ENCODE data around the gene GAL3ST3. TPM values are rescaled to one million over a fixed set of nuclear protein-coding genes. Genes with fewer than 3 reads are reported as not detected.

GAL3ST3 gene
- total RNA-seq, 2 experiments from 2014 or later, result not detected

GRCh38 chr11:66055021-66055420, 6.1 kb upstream of the GAL3ST3 start:
- CTCF ChIA-PET, result interaction anchor here (1.3 to 6.2 kb wide), 4 partner anchors 10 to 33 kb away, joined by 4 to 81 read pairs (median 14); partner anchors contain the start of gene PACS1

DNA sequence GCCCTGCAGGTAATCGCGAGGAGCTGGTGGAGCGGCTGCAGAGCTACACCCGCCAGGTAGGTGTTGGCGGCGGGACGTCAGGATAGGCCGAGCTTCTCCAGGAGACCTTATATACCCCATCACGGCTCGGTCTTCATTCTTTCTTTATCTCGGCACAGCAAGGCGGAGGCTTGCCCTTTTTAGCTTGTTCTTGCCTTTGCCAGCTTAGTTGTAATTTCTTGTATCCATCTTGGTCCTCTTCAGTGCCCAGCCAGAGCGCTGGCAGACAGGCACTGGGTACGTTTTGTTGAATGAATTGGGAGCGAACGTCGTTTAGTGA, 3.7 kb upstream of the GAL3ST3 start:
- Mint-ChIP-seq H3K27ac (peak overlapping the region; percentile 99), H3K9me3 (ENCODE audit: insufficient read depth) (no peaks in the 10 kb centered on the region), H3K4me3 (peak overlapping the region; percentile 100), H3K36me3 (ENCODE audit: low read depth) (peaks cover 43% of the 10 kb centered on the region), H3K4me1 (ENCODE audit: low read depth) (peaks cover 37% of the 10 kb centered on the region), H3K27me3 (ENCODE audit: low read depth) (peaks cover 11% of the 10 kb centered on the region)
- DNase-seq (no peak), ATAC-seq (no peak)
- CTCF ChIA-PET, result interaction anchor here (1.1 to 6.2 kb wide), 9 partner anchors 8 to 83 kb away, joined by 3 to 81 read pairs (median 5); partner anchors contain the start of gene PACS1
- POLR2A ChIA-PET, result interaction anchor here (0.9 to 2.8 kb wide), 16 partner anchors 10 to 236 kb away, joined by 3 to 26 read pairs (median 3); partner anchors contain the start of genes BANF1, CST6, EIF1AD and MUS81

More at GRCh38 chr11:66055021-66055420, 6.1 kb upstream of the GAL3ST3 start:
- DNase-seq, result no peak
- Mint-ChIP-seq H3K27me3 (ENCODE audit: low read depth) (no peaks in the 10 kb centered on the region), H3K36me3 (ENCODE audit: low read depth) (peaks cover 65% of the 10 kb centered on the region), H3K4me3 (no peak overlapping the region), H3K27ac (no peak overlapping the region), H3K4me1 (ENCODE audit: low read depth) (peaks cover 32% of the 10 kb centered on the region), H3K9me3 (ENCODE audit: insufficient read depth) (no peaks in the 10 kb centered on the region)
- ATAC-seq, result no peak
- POLR2A ChIA-PET, result interaction anchor here (1.4 to 3.4 kb wide), 2 partner anchors 13 to 52 kb away, joined by 3 to 17 read pairs; partner anchors contain the start of genes BANF1 and PACS1

- DNase-seq, result peak; percentile 98
- peaks cover 37% of the 10 kb centered on the region for H3K4me1 Mint-ChIP-seq (ENCODE audit: low read depth)
- H3K27me3 Mint-ChIP-seq (ENCODE audit: low read depth), result peaks cover 11% of the 10 kb centered on the region
- H3K27ac Mint-ChIP-seq, result peak within 1 kb of the TSS; percentile 99
- ChIA-PET CTCF (interaction anchor here (1.2 to 6.2 kb wide), 8 partner anchors 8 to 84 kb away, joined by 3 to 81 read pairs (median 4); partner anchors contain the start of genes BANF1 and PACS1), POLR2A (interaction anchor here (0.7 to 2.8 kb wide), 21 partner anchors 9 to 416 kb away, joined by 3 to 26 read pairs (median 3); partner anchors contain the start of genes BANF1, CST6, EIF1AD and MUS81)
- peak within 1 kb of the TSS; percentile 100 for H3K4me3 Mint-ChIP-seq
- H3K9me3 Mint-ChIP-seq (ENCODE audit: insufficient read depth), result no peaks in the 10 kb centered on the region
- peaks cover 39% of the 10 kb centered on the region for H3K36me3 Mint-ChIP-seq (ENCODE audit: low read depth)
- ATAC-seq, result peak; percentile 98
Observed at GRCh38 chr11:66051766-66052663, 3.1 kb upstream of the GAL3ST3 start, which contains the start of gene SF3B2. SF3B2 (plus strand) TSS chr11:66052364; CDS start chr11:66052385, 21 bp downstream.

GRCh38 chr11:66051371-66051765, 2.4 kb upstream of the GAL3ST3 start:
- peaks cover 11% of the 10 kb centered on the region for H3K27me3 Mint-ChIP-seq (ENCODE audit: low read depth)
- peaks cover 37% of the 10 kb centered on the region for H3K4me1 Mint-ChIP-seq (ENCODE audit: low read depth)
- ChIA-PET POLR2A (interaction anchor here (0.9 to 2.8 kb wide), 8 partner anchors 9 to 193 kb away, joined by 3 to 26 read pairs (median 4); partner anchors contain the start of gene PACS1), CTCF (interaction anchor here (1.2 to 6.2 kb wide), 5 partner anchors 12 to 49 kb away, joined by 3 to 81 read pairs (median 13); partner anchors contain the start of genes BANF1 and PACS1)
- H3K27ac Mint-ChIP-seq, result peak overlapping the region; percentile 82
- peak overlapping the region; percentile 100 for H3K4me3 Mint-ChIP-seq
- ATAC-seq, result no peak
- DNase-seq, result no peak
- no peaks in the 10 kb centered on the region for H3K9me3 Mint-ChIP-seq (ENCODE audit: insufficient read depth)
- peaks cover 32% of the 10 kb centered on the region for H3K36me3 Mint-ChIP-seq (ENCODE audit: low read depth)

GRCh38 chr11:66050581-66051231, 1.7 kb upstream of the GAL3ST3 start:
- Mint-ChIP-seq H3K36me3 (ENCODE audit: low read depth) (peaks cover 28% of the 10 kb centered on the region), H3K27me3 (ENCODE audit: low read depth) (peaks cover 11% of the 10 kb centered on the region), H3K4me3 (peak overlapping the region; percentile 100), H3K4me1 (ENCODE audit: low read depth) (peaks cover 37% of the 10 kb centered on the region), H3K27ac (peak overlapping the region; percentile 82), H3K9me3 (ENCODE audit: insufficient read depth) (no peaks in the 10 kb centered on the region)
- DNase-seq, result no peak
- ChIA-PET POLR2A (interaction anchor here (1.2 to 2.8 kb wide), 2 partner anchors 18 to 192 kb away, joined by 3 to 26 read pairs; partner anchors contain the start of gene PACS1), CTCF (interaction anchor here (0.7 to 6.2 kb wide), 4 partner anchors 8 to 28 kb away, joined by 3 to 81 read pairs (median 16); partner anchors contain the start of gene PACS1)
- ATAC-seq, result no peak

- CTCF ChIA-PET, result interaction anchor here (0.6 to 4.0 kb wide), 5 partner anchors 20 to 358 kb away, joined by 3 to 61 read pairs (median 3); partner anchors contain the start of gene PACS1
- no peaks in the 10 kb centered on the region for H3K9me3 Mint-ChIP-seq (ENCODE audit: insufficient read depth)
- ATAC-seq (no peak), DNase-seq (no peak)
- peaks cover 5% of the 10 kb centered on the region for H3K36me3 Mint-ChIP-seq (ENCODE audit: low read depth)
- peaks cover 11% of the 10 kb centered on the region for H3K27me3 Mint-ChIP-seq (ENCODE audit: low read depth)
- H3K27ac Mint-ChIP-seq, result no peak overlapping the region
- POLR2A ChIA-PET, result interaction anchor here (0.6 kb wide), 1 partner anchor 790 kb away, joined by 3 read pairs; no protein-coding TSS in a partner anchor
- H3K4me1 Mint-ChIP-seq (ENCODE audit: low read depth), result peaks cover 30% of the 10 kb centered on the region
- H3K4me3 Mint-ChIP-seq, result no peak overlapping the region
Observed at GRCh38 chr11:66047541-66048365, 1.2 kb downstream of the GAL3ST3 start.

- POLR2A ChIA-PET, result no interaction called here
- peaks cover 11% of the 10 kb centered on the region for H3K27me3 Mint-ChIP-seq (ENCODE audit: low read depth)
- CTCF ChIA-PET, result interaction anchor here (0.6 to 4.0 kb wide), 6 partner anchors 12 to 357 kb away, joined by 3 to 61 read pairs (median 13); partner anchors contain the start of gene PACS1
Observed at GRCh38 chr11:66046901-66047300, 2.1 kb downstream of the GAL3ST3 start.

DNA sequence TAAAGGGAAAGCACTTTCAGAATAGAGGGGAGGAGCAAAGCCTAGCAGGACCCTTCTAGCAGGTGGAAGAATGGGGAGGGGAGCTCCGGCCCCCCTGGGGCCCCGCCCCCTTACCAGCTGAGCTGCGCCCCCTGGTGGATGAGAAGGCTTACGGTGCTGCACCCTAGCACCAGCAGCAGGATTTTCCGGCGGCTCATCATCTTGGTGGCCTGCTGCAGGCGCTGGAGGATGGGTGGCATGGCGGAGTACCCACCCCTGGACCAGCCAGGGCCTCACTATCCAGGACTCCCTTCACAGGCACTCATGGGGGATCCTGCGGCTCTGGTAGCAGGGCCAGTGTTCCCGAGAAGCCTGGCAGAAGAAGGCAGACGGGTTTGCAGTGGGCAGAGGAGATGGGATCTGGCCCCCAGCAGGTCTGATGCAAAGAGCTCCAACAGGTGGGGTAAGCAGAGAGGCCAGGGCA, 3.8 kb downstream of the GAL3ST3 start:
- ATAC-seq (peak; percentile 95), DNase-seq (peak; percentile 86)
- H3K27me3 Mint-ChIP-seq (ENCODE audit: low read depth), result peaks cover 11% of the 10 kb centered on the region
- H3K36me3 Mint-ChIP-seq (ENCODE audit: low read depth), result no peaks in the 10 kb centered on the region
- ChIA-PET POLR2A (interaction anchor here (1.2 to 1.5 kb wide), 2 partner anchors 15 to 43 kb away, joined by 3 read pairs; partner anchors contain the start of genes BANF1 and EIF1AD), CTCF (interaction anchor here (0.6 to 4.0 kb wide), 55 partner anchors 8 to 392 kb away, joined by 3 to 61 read pairs (median 4); partner anchors contain the start of genes BANF1, CATSPER1, CST6 and EIF1AD)
- no peaks in the 10 kb centered on the region for H3K9me3 Mint-ChIP-seq (ENCODE audit: insufficient read depth)
- no peak overlapping the region for H3K27ac Mint-ChIP-seq
- H3K4me1 Mint-ChIP-seq (ENCODE audit: low read depth), result peaks cover 14% of the 10 kb centered on the region
- H3K4me3 Mint-ChIP-seq, result no peak overlapping the region

More at GRCh38 chr11:66046901-66047300, 2.1 kb downstream of the GAL3ST3 start:
- ATAC-seq (no peak), DNase-seq (no peak)
- Mint-ChIP-seq H3K4me1 (ENCODE audit: low read depth) (peaks cover 25% of the 10 kb centered on the region), H3K27ac (no peak overlapping the region), H3K9me3 (ENCODE audit: insufficient read depth) (no peaks in the 10 kb centered on the region), H3K4me3 (no peak overlapping the region), H3K36me3 (ENCODE audit: low read depth) (no peaks in the 10 kb centered on the region)

DNA sequence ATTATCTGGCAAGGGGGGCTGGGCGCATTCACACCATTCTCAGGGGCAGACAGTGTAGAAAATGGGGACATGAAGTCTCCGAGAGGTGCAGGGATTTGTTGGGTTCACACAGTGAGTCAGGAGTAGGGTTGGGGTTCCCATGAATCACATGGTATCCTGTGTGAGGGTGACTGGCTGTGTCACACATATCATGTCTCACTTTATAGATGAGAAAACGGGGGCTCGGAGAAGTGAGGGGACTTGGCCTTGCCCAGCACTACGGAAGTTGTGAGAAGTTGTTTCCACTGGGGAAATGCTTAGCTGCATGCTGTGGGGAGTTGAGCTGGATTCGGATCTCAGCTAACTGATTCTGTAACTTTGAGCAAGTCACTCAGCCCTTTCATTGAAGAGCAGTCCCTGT, 4.2 kb downstream of the GAL3ST3 start:
- CTCF ChIA-PET, result interaction anchor here (0.6 to 4.0 kb wide), 55 partner anchors 8 to 392 kb away, joined by 3 to 61 read pairs (median 4); partner anchors contain the start of genes BANF1, CATSPER1, CST6 and EIF1AD
- no peak overlapping the region for H3K27ac Mint-ChIP-seq
- POLR2A ChIA-PET, result interaction anchor here (1.2 to 1.5 kb wide), 2 partner anchors 15 to 42 kb away, joined by 3 read pairs; partner anchors contain the start of genes BANF1 and EIF1AD
- no peak for DNase-seq
- H3K36me3 Mint-ChIP-seq (ENCODE audit: low read depth), result no peaks in the 10 kb centered on the region
- peak; percentile 7 for ATAC-seq
- H3K4me3 Mint-ChIP-seq, result no peak overlapping the region
- H3K9me3 Mint-ChIP-seq (ENCODE audit: insufficient read depth), result no peaks in the 10 kb centered on the region
- peaks cover 11% of the 10 kb centered on the region for H3K27me3 Mint-ChIP-seq (ENCODE audit: low read depth)
- H3K4me1 Mint-ChIP-seq (ENCODE audit: low read depth), result peaks cover 14% of the 10 kb centered on the region
